ENCODE results near the gene COMTD1.

DNA sequence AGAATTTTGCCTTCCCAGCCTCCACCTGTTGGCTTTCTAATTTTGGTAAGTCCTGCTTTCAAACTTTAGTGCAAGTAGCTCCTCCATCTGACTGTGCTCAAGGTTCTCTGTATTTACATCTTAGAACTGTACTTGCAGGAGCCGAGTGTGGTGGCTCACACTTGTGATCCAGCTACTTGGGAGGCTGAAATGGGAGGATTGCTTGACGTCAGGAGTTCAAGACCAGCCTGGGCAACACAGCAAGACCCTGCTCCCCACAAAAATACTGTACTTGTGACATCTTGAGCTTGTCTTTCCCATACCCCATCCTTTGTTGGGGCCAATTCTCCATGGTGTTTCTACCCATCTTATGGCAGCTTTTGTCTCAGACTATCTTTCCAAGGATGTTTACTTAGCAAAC, 29.8 kb downstream of the COMTD1 start:
- TF ChIP-seq, protein P1, sequence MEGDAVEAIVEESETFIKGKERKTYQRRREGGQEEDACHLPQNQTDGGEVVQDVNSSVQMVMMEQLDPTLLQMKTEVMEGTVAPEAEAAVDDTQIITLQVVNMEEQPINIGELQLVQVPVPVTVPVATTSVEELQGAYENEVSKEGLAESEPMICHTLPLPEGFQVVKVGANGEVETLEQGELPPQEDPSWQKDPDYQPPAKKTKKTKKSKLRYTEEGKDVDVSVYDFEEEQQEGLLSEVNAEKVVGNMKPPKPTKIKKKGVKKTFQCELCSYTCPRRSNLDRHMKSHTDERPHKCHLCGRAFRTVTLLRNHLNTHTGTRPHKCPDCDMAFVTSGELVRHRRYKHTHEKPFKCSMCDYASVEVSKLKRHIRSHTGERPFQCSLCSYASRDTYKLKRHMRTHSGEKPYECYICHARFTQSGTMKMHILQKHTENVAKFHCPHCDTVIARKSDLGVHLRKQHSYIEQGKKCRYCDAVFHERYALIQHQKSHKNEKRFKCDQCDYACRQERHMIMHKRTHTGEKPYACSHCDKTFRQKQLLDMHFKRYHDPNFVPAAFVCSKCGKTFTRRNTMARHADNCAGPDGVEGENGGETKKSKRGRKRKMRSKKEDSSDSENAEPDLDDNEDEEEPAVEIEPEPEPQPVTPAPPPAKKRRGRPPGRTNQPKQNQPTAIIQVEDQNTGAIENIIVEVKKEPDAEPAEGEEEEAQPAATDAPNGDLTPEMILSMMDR (conservative IDR thresholded peaks at IDR 0.05 in 1 of 2, IDR thresholded peaks at IDR 0.05 in 1 of 2; ENCODE audit: extremely low read depth in 1 of 2, insufficient read depth in 1 of 2, low read depth in 1 of 2, low read length in 2 of 2): no peak
- TF ChIP-seq EZH2 (IDR thresholded peaks at IDR 0.05; ENCODE audit: borderline replicate concordance, low read length): no peak

All from mammary epithelial cell (primary cell).